ENCODE results near the gene SLC35B2. TPM values are rescaled to one million over a fixed set of nuclear protein-coding genes. Genes with fewer than 3 reads are reported as not detected.

The SLC35B2 gene
- total RNA-seq (10 to 100 TPM; 19.7 to 41.0 (median 29.7) TPM), polyA plus RNA-seq (10 to 100 TPM; 21.0 to 23.9 TPM)
- long read RNA-seq, donor 1, transcript SLC35B2-202 (4 exons, 2,043 nt) = major isoform, 273 of 340 reads
- long read RNA-seq, donor 1, transcript SLC35B2-207 (4 exons, 2,063 nt) = minor isoform, 7 of 340 reads
- long read RNA-seq, donor 1, transcript SLC35B2-201 (3 exons, 1,898 nt) = minor isoform, 25 of 340 reads
- long read RNA-seq, donor 1, transcript SLC35B2-203 (3 exons, 1,859 nt) = minor isoform, 5 of 340 reads
- long read RNA-seq, donor 1, partial matches to known transcripts = 11 of 340 reads
- long read RNA-seq, donor 1, other reads (novel, unspliced or antisense) = 18 of 340 reads
- long read RNA-seq, donor 2, transcript SLC35B2-202 (4 exons, 2,043 nt) = major isoform, 24 of 29 reads
- long read RNA-seq, donor 2, partial matches to known transcripts = 5 of 29 reads
- long read RNA-seq, donor 2, other reads (novel, unspliced or antisense) = 0 of 29 reads
- long read RNA-seq, donor 3, transcript SLC35B2-202 (4 exons, 2,043 nt) = major isoform, 93 of 112 reads
- long read RNA-seq, donor 3, partial matches to known transcripts = 7 of 112 reads
- long read RNA-seq, donor 3, other reads (novel, unspliced or antisense) = 6 of 112 reads

- Histone ChIP-seq H3K4me1 (ENCODE audit: insufficient read depth) (peaks cover 5% of the 10 kb centered on the region), H3K27ac (peak within 1 kb of the TSS; percentile 94 to 95)
Observed at GRCh38 chr6:44257025-44257752, at the start of gene SLC35B2. Gene SLC35B2, minus strand, starts transcription at chr6:44257528. Its CDS starts 118 bp downstream, at chr6:44257410.

GRCh38 chr6:44306710-44307109 lies 49.4 kb upstream of the SLC35B2 start:
- 84 to 89% (median 87%) methylated on average over 8 of the region's 8 CpGs for WGBS, 3 donors

More at GRCh38 chr6:44257025-44257752, at the start of gene SLC35B2:
- no peaks in the 10 kb centered on the region for H3K36me3 ChIP-seq
- intact Hi-C loops (cut with DNase I) = no loop called here
- H3K9me3 ChIP-seq = no peaks in the 10 kb centered on the region
- peak; percentile 79 to 89 (median 87) for DNase-seq
- H3K4me3 ChIP-seq = peak within 1 kb of the TSS; percentile 74
- TF ChIP-seq EP300 (IDR thresholded peaks at IDR 0.05) = no peak
- TF ChIP-seq CTCF (IDR thresholded peaks at IDR 0.05) = peak; percentile 28 to 94 (median 93)
- TF ChIP-seq POLR2A (IDR thresholded peaks at IDR 0.05) = peak; percentile 66
- WGBS, 3 donors = 0 to 1% (median 0%) methylated on average over 21 to 80 of the region's 80 CpGs
- H3K27me3 ChIP-seq = no peaks in the 10 kb centered on the region

GRCh38 chr6:44305200-44305725 lies 47.9 kb upstream of the SLC35B2 start:
- no peaks in the 10 kb centered on the region for H3K4me1 ChIP-seq (ENCODE audit: insufficient read depth)
- DNase-seq = no peak
- no peaks in the 10 kb centered on the region for H3K9me3 ChIP-seq
- intact Hi-C loops (cut with DNase I) = no loop called here
- H3K36me3 ChIP-seq = no peaks in the 10 kb centered on the region
- H3K4me3 ChIP-seq = no peak overlapping the region
- WGBS, 3 donors = 76 to 82% (median 82%) methylated on average over 5 of the region's 5 CpGs
- TF ChIP-seq POLR2A (IDR thresholded peaks at IDR 0.05) = no peak
- no peak for TF ChIP-seq EP300 (IDR thresholded peaks at IDR 0.05)
- TF ChIP-seq CTCF (IDR thresholded peaks at IDR 0.05) = no peak
- no peak overlapping the region for H3K27ac ChIP-seq
- H3K27me3 ChIP-seq = no peaks in the 10 kb centered on the region

More at GRCh38 chr6:44306710-44307109, 49.4 kb upstream of the SLC35B2 start:
- DNase-seq = no peak
- Histone ChIP-seq H3K36me3 (no peaks in the 10 kb centered on the region), H3K27me3 (no peaks in the 10 kb centered on the region), H3K4me1 (ENCODE audit: insufficient read depth) (no peaks in the 10 kb centered on the region), H3K9me3 (no peaks in the 10 kb centered on the region), H3K27ac (no peak overlapping the region), H3K4me3 (no peak overlapping the region)
- TF ChIP-seq EP300 (IDR thresholded peaks at IDR 0.05) = no peak
- TF ChIP-seq POLR2A (IDR thresholded peaks at IDR 0.05) = no peak
- intact Hi-C loops (cut with DNase I) = no loop called here

- Histone ChIP-seq H3K27ac (no peak overlapping the region), H3K4me3 (no peak overlapping the region), H3K4me1 (ENCODE audit: insufficient read depth) (no peaks in the 10 kb centered on the region), H3K9me3 (no peaks in the 10 kb centered on the region), H3K27me3 (no peaks in the 10 kb centered on the region), H3K36me3 (no peaks in the 10 kb centered on the region)
- WGBS, 3 donors = 77 to 83% (median 77%) methylated on average over 23 to 25 of the region's 25 CpGs
- intact Hi-C loops (cut with DNase I) = no loop called here
- DNase-seq = no peak
- no peak for TF ChIP-seq EP300 (IDR thresholded peaks at IDR 0.05)
- peak; percentile 32 to 51 (median 50) for TF ChIP-seq CTCF (IDR thresholded peaks at IDR 0.05)
Observed at GRCh38 chr6:44304282-44305199, 47.2 kb upstream of the SLC35B2 start.

All from ovary (tissue), 10 donors.